PC-9 (cell line): ENCODE data around the gene LAMB4. TPM values are rescaled to one million over a fixed set of nuclear protein-coding genes. Genes with fewer than 3 reads are reported as not detected.
A peak's percentile ranks its signal among the peaks of the same experiment; 100 is the strongest.

Source experiments
- BruUV-seq: library from RNA; stranded (reverse); fragments of 400-500 nt; replicated peaks from 2 replicates; lab custom pipeline; 2021; lab: Mats Ljungman, UMichigan
- CTCF ChIA-PET: fragments of 300-600 bp; sonication (Branson Sonifier 250); formaldehyde crosslinking; loops from one replicate; lab custom pipeline; 2022; ENCODE audit warnings: antibody characterized with exemption; lab: Charles Lee
- POLR2A ChIA-PET: fragments of 300-600 bp; sonication (Branson Sonifier 250); formaldehyde crosslinking; loops from one replicate; lab custom pipeline; 2022; ENCODE audit warnings: antibody characterized with exemption; ENCODE audit not compliant: unreplicated experiment; lab: Charles Lee
- DNase-seq, 2 experiments: peaks; one replicate each; pipeline versions ENCODE4 v3.0.0 to v3.0.0-alpha.2; 2015 to 2022; ENCODE audit warnings: mixed read lengths in 1 of 2
- H2AFZ ChIP-seq: fragments of 200-600 bp; sonication (generic); 2 replicates; pipeline ENCODE4 v1.8.1; 2017; ENCODE audit warnings: antibody characterized with exemption
- H3F3A ChIP-seq: fragments of 200-600 bp; sonication (generic); 2 replicates; pipeline ENCODE4 v1.8.1; 2017; ENCODE audit warnings: antibody characterized with exemption, mild to moderate bottlenecking, low read depth; ENCODE audit not compliant: insufficient read depth
- H3K27ac ChIP-seq: fragments of 200-600 bp; sonication (generic); 2 replicates; pipeline ENCODE4 v1.6.1; 2016; ENCODE audit warnings: mixed run types
- H3K27me3 ChIP-seq: fragments of 200-600 bp; sonication (generic); 2 replicates; pipeline ENCODE4 v1.6.1; 2016; ENCODE audit warnings: low read depth, mixed run types; ENCODE audit not compliant: insufficient read depth
- H3K36me3 ChIP-seq: fragments of 200-600 bp; sonication (generic); 2 replicates; pipeline ENCODE4 v1.6.1; 2016; ENCODE audit warnings: low read depth, mixed run types
- H3K4me1 ChIP-seq: fragments of 200-600 bp; sonication (generic); replicated peaks from 2 replicates; pipeline ENCODE4 v1.6.1; 2016; ENCODE audit warnings: mixed run types; ENCODE audit not compliant: insufficient read depth
- H3K4me2 ChIP-seq: fragments of 200-600 bp; sonication (generic); 2 replicates; pipeline ENCODE4 v1.6.1; 2017; ENCODE audit warnings: mixed run types
- H3K4me3 ChIP-seq: fragments of 200-600 bp; sonication (generic); 2 replicates; pipeline ENCODE4 v1.6.1; 2016; ENCODE audit warnings: mixed run types
- H3K79me2 ChIP-seq: fragments of 200-600 bp; sonication (generic); 2 replicates; pipeline ENCODE4 v1.6.1; 2017; ENCODE audit warnings: low read depth, mixed run types
- H3K9me2 ChIP-seq: fragments of 200-600 bp; sonication (generic); 2 replicates; pipeline ENCODE4 v1.8.1; 2017; ENCODE audit warnings: mild to moderate bottlenecking; ENCODE audit not compliant: insufficient read depth
- H3K9me3 ChIP-seq: fragments of 200-600 bp; sonication (generic); 2 replicates; pipeline ENCODE4 v1.8.1; 2016; ENCODE audit warnings: low read depth; ENCODE audit not compliant: insufficient read depth
- H4K20me1 ChIP-seq: fragments of 200-600 bp; sonication (generic); 2 replicates; pipeline ENCODE4 v1.8.1; 2017; ENCODE audit not compliant: insufficient read depth
- CTCF ChIP-seq: fragments of 200-600 bp; sonication (generic); conservative IDR thresholded peaks from 2 replicates; pipeline ENCODE4 v1.6.1; 2017; ENCODE audit warnings: mixed run types, antibody characterized with exemption, mild to moderate bottlenecking, moderate library complexity
- EZH2 ChIP-seq: fragments of 200-600 bp; sonication (generic); IDR thresholded peaks from 2 replicates; pipeline ENCODE4 v1.8.0; 2017; ENCODE audit warnings: antibody characterized with exemption, low read depth
- intact Hi-C: fragments of 100-400 bp; cut with micrococcal nuclease; formaldehyde crosslinking; loops from one replicate; pipeline ENCODE4 v1.10.0; 2022; ENCODE audit not compliant: unreplicated experiment
- total RNA-seq: library from RNA; stranded (reverse); gene quantifications from 2 replicates; pipeline ENCODE4 v1.2.3, GENCODE V29; 2021

LAMB4 gene
- total RNA-seq, 1 experiment from 2014 or later, result 0.83 TPM

- Histone ChIP-seq H3K79me2 (peaks cover 32% of the 10 kb centered on the region; the same call in 1 of the 2 replicates), H4K20me1 (no peaks in the 10 kb centered on the region), H3F3A (peaks cover 53% of the 10 kb centered on the region), H3K4me1 (peaks cover 59% of the 10 kb centered on the region), H3K9me3 (no peaks in the 10 kb centered on the region), H2AFZ (no peak overlapping the region), H3K4me3 (peak overlapping the region; percentile 64; the same call in 1 of the 2 replicates), H3K27me3 (no peaks in the 10 kb centered on the region), H3K9me2 (no peaks in the 10 kb centered on the region), H3K27ac (no peak overlapping the region), H3K4me2 (peak overlapping the region; percentile 86), H3K36me3 (peaks cover 4% of the 10 kb centered on the region; the same call in 1 of the 2 replicates)
- ChIA-PET POLR2A (no interaction called here), CTCF (no interaction called here)
- intact Hi-C loops, result loop anchor here (5.0 kb wide), 1 partner anchor 1229 kb away; no protein-coding TSS in a partner anchor
- no TSS peak for BruUV-seq
- no peak for DNase-seq
- TF ChIP-seq CTCF (no peak), EZH2 (no peak)
Observed at GRCh38 chr7:108000875-108001763, 129.0 kb downstream of the LAMB4 start.

- intact Hi-C loops, result loop anchor here (5.0 kb wide), 2 partner anchors 107 to 1228 kb away; no protein-coding TSS in a partner anchor
Observed at GRCh38 chr7:107999779-108000560, 130.2 kb downstream of the LAMB4 start.

More at GRCh38 chr7:107999779-108000560, 130.2 kb downstream of the LAMB4 start:
- BruUV-seq, result no TSS peak
- Histone ChIP-seq H3K4me3 (no peak overlapping the region; the same call in 1 of the 2 replicates), H3K27me3 (no peaks in the 10 kb centered on the region), H2AFZ (no peak overlapping the region), H3K27ac (peak overlapping the region; percentile 75; the same call in 1 of the 2 replicates), H3K9me2 (no peaks in the 10 kb centered on the region), H3K9me3 (no peaks in the 10 kb centered on the region), H4K20me1 (no peaks in the 10 kb centered on the region), H3K4me1 (peaks cover 71% of the 10 kb centered on the region), H3K36me3 (peaks cover 4% of the 10 kb centered on the region; the same call in 1 of the 2 replicates), H3K4me2 (peak overlapping the region; percentile 86), H3K79me2 (peaks cover 32% of the 10 kb centered on the region; the same call in 1 of the 2 replicates), H3F3A (peaks cover 64% of the 10 kb centered on the region)
- ChIA-PET CTCF (interaction anchor here (1.3 kb wide), 1 partner anchor 146 kb away, joined by 3 read pairs; no protein-coding TSS in a partner anchor), POLR2A (interaction anchor here (0.8 kb wide), 2 partner anchors 75 to 80 kb away, joined by 4 to 6 read pairs; no protein-coding TSS in a partner anchor)
- no peak for TF ChIP-seq CTCF
- TF ChIP-seq EZH2, result no peak
- no peak for DNase-seq
